Measurements from ENCODE around the gene KCNH2. TPM values are rescaled to one million over a fixed set of nuclear protein-coding genes. Genes with fewer than 3 reads are reported as not detected.

Gene KCNH2
- total and polyA plus RNA-seq, 2 of the 8 experiments (the other 6 are each of a cell fraction or from before 2014, with no cell fraction given): 8.0 to 15.0 TPM

- Histone ChIP-seq H2AFZ (ENCODE audit: low read length) (no peak overlapping the region), H2AK5ac (ENCODE audit: low read depth, low read length) (peak overlapping the region; percentile 75; the same call in 1 of the 2 replicates), H3K56ac (replicated peaks; ENCODE audit: insufficient read length, low read depth, low read length) (no peak overlapping the region), H2BK12ac (ENCODE audit: low read depth, low read length) (no peak overlapping the region), H3K9me3 (ENCODE audit: insufficient read depth in 2 of 2, low read depth in 1 of 2, low read length in 1 of 2) (no peaks in the 10 kb centered on the region), H3K4me2 (ENCODE audit: insufficient read depth in 1 of 2, low read depth in 2 of 2, low read length in 2 of 2) (peak overlapping the region in 1 of 2 experiments; percentile 19; a peak in 1 of 4 replicates), H3K27ac (ENCODE audit: low read depth, low read length) (no peak overlapping the region), H3K4me3 (ENCODE audit: extremely low read depth in 1 of 4, insufficient read depth in 2 of 4, low read depth in 3 of 4, low read length in 4 of 4) (no peak overlapping the region), H3K27me3 (replicated peaks in 1 of 4; ENCODE audit: control insufficient read depth in 3 of 4, extremely low read depth in 1 of 4, insufficient read depth in 3 of 4, low read length in 3 of 4) (peaks cover 0 to 27% (median 14%) of the 10 kb centered on the region in 4 experiments; a peak in 5 of 7 replicates), H3K23ac (ENCODE audit: insufficient read length) (no peak overlapping the region), H4K20me1 (replicated peaks in 1 of 2; ENCODE audit: control insufficient read depth in 1 of 2, insufficient read depth in 2 of 2, low read length in 2 of 2) (peaks cover 0 to 1% of the 10 kb centered on the region in 2 experiments), H3K4me1 (replicated peaks in 1 of 4; ENCODE audit: control insufficient read depth in 3 of 4, insufficient read depth in 4 of 4, low read length in 3 of 4) (peaks cover 0 to 17% (median 9%) of the 10 kb centered on the region in 4 experiments; a peak in 5 of 7 replicates), H4K91ac (replicated peaks; ENCODE audit: insufficient read length, low read length) (no peak overlapping the region), H3K14ac (ENCODE audit: insufficient read length) (no peak overlapping the region), H3K9ac (replicated peaks in 1 of 4; ENCODE audit: extremely low read depth in 1 of 4, low read depth in 3 of 4, low read length in 3 of 4) (no peak overlapping the region), H3K23me2 (ENCODE audit: low read depth, low read length) (no peaks in the 10 kb centered on the region; the same call in 1 of the 2 replicates), H4K8ac (ENCODE audit: extremely low read depth, insufficient read depth, low read length) (0 out of 2 replicates have a peak overlapping the region, but pooled peaks have one; percentile 20), H4K5ac (ENCODE audit: insufficient read length, low read depth, low read length) (no peak overlapping the region), H2BK20ac (ENCODE audit: low read length) (no peak overlapping the region; the same call in 1 of the 2 replicates), H3K36me3 (ENCODE audit: control insufficient read depth in 2 of 4, insufficient read depth in 4 of 4, low read length in 3 of 4) (no peaks in the 10 kb centered on the region; a peak in 1 of 8 replicates), H3K18ac (ENCODE audit: extremely low read depth, low read length) (no peak overlapping the region), H3K79me1 (ENCODE audit: low read depth, low read length) (no peaks in the 10 kb centered on the region), H2BK5ac (ENCODE audit: low read depth, low read length) (no peak overlapping the region), H3K4ac (replicated peaks; ENCODE audit: insufficient read length, low read depth, low read length) (no peak overlapping the region), H2BK15ac (ENCODE audit: low read length) (no peak overlapping the region), H3K79me2 (ENCODE audit: control insufficient read depth in 1 of 2, insufficient read depth in 2 of 2, low read length in 2 of 2) (no peaks in the 10 kb centered on the region), H2BK120ac (replicated peaks; ENCODE audit: low read depth, low read length) (no peak overlapping the region)
- ChIA-PET POLR2A (ENCODE audit: partially characterized antibody) (interaction anchor here (1.2 to 1.4 kb wide), 2 partner anchors 9 to 22 kb away, joined by 3 to 4 read pairs; no protein-coding TSS in a partner anchor), CTCF (ENCODE audit: partially characterized antibody) (interaction anchor here (1.0 to 25.2 kb wide), 5 partner anchors 9 to 59 kb away, joined by 3 to 797 read pairs (median 7); partner anchors contain the start of gene KCNH2)
- no peak for FAIRE-seq
- no peak for DNase-seq (ENCODE audit: low read depth in 1 of 2, low spot score in 2 of 2)
- 89% methylated on average over 24 of the region's 26 CpGs; no CpG with 5 or more reads in 1 of the 2 experiments for WGBS, 2 experiments (ENCODE audit: extremely low coverage in 1 of 2, insufficient coverage in 1 of 2, insufficient read length in 1 of 2, insufficient replicate concordance in 2 of 2, low coverage in 1 of 2, low lambda C conversion rate in 2 of 2, missing lambda C conversion rate in 1 of 2)
- TF ChIP-seq KDM4A (IDR thresholded peaks at IDR 0.05; ENCODE audit: low read depth, low read length, severe bottlenecking) (no peak), RFX5 (IDR thresholded peaks at IDR 0.05; ENCODE audit: borderline replicate concordance, low read depth, low read length) (no peak), EGR1 (IDR thresholded peaks at IDR 0.05; ENCODE audit: borderline replicate concordance, low read depth, low read length) (no peak), BRCA1 (IDR thresholded peaks at IDR 0.05; ENCODE audit: low read depth, low read length) (no peak), POU5F1 (IDR thresholded peaks at IDR 0.05; ENCODE audit: low read depth, low read length) (no peak), ZNF274 (IDR thresholded peaks at IDR 0.05; ENCODE audit: borderline replicate concordance, extremely low read depth, low read length) (no peak), RAD21 (IDR thresholded peaks at IDR 0.05 in 1 of 2, conservative IDR thresholded peaks at IDR 0.05 in 1 of 2; ENCODE audit: low read depth in 2 of 2, low read length in 2 of 2) (no peak), SIRT6 (IDR thresholded peaks at IDR 0.05; ENCODE audit: low read length) (no peak), HDAC2 (IDR thresholded peaks at IDR 0.05; ENCODE audit: borderline replicate concordance in 1 of 2, low read depth in 2 of 2, low read length in 2 of 2) (no peak)
- TF ChIP-seq, protein P1, sequence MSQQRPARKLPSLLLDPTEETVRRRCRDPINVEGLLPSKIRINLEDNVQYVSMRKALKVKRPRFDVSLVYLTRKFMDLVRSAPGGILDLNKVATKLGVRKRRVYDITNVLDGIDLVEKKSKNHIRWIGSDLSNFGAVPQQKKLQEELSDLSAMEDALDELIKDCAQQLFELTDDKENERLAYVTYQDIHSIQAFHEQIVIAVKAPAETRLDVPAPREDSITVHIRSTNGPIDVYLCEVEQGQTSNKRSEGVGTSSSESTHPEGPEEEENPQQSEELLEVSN (IDR thresholded peaks at IDR 0.05): no peak
Measured at GRCh38 chr7:150957133-150958020, 20.7 kb downstream of the KCNH2 start.

Measured in H1 (cell line).